HUES6 (cell line): ENCODE results near the gene GMEB2.
A peak's percentile ranks its signal among the peaks of the same experiment; 100 is the strongest.
"Not testable (repeated sequence)": the region's sequence is repeated elsewhere in the genome, so short reads cannot be mapped to it uniquely, and the experiment has no call there.

Experiments used
- H3K27ac ChIP-seq: 2 replicates; pipeline ENCODE4 v1.7.0; 2013; ENCODE audit warnings: low read depth, mild to moderate bottlenecking, low read length, inconsistent platforms
- H3K27me3 ChIP-seq: 2 replicates; pipeline ENCODE4 v1.6.1; 2013; ENCODE audit warnings: low read length; ENCODE audit not compliant: control insufficient read depth, insufficient read depth
- H3K36me3 ChIP-seq: 2 replicates; pipeline ENCODE4 v1.6.1; 2013; ENCODE audit warnings: low read length; ENCODE audit not compliant: control insufficient read depth, insufficient read depth
- H3K4me1 ChIP-seq: 2 replicates; pipeline ENCODE4 v1.6.1; 2013; ENCODE audit warnings: low read length; ENCODE audit not compliant: control insufficient read depth, insufficient read depth
- H3K4me3 ChIP-seq: 2 replicates; pipeline ENCODE4 v1.5.1; 2013; ENCODE audit warnings: low read depth, low read length
- H3K9ac ChIP-seq: one replicate; pipeline ENCODE4 v1.6.1; 2013; ENCODE audit warnings: mild to moderate bottlenecking, low read length
- H3K9me3 ChIP-seq: 2 replicates; pipeline ENCODE4 v1.6.1; 2013; ENCODE audit warnings: low read depth, low read length; ENCODE audit not compliant: control insufficient read depth, insufficient read depth

The GMEB2 gene

GRCh38 chr20:63573647-63574131 lies 53.2 kb downstream of the GMEB2 start:
- peak overlapping the region; percentile 64 for H3K4me3 ChIP-seq
- H3K27ac ChIP-seq, result no peak overlapping the region
- H3K27me3 ChIP-seq, result no peaks in the 10 kb centered on the region
- H3K36me3 ChIP-seq, result peaks cover 3% of the 10 kb centered on the region
- peaks cover 5% of the 10 kb centered on the region for H3K4me1 ChIP-seq
- no peaks in the 10 kb centered on the region for H3K9me3 ChIP-seq
- H3K9ac ChIP-seq, result peak overlapping the region; percentile 9

GRCh38 chr20:63572788-63573646 lies 53.9 kb downstream of the GMEB2 start:
- Histone ChIP-seq H3K27ac (no peak overlapping the region), H3K9ac (no peak overlapping the region), H3K27me3 (no peaks in the 10 kb centered on the region), H3K4me1 (peaks cover 5% of the 10 kb centered on the region), H3K9me3 (no peaks in the 10 kb centered on the region), H3K36me3 (peaks cover 3% of the 10 kb centered on the region), H3K4me3 (peak overlapping the region; percentile 64)

GRCh38 chr20:63572071-63572787 lies 54.7 kb downstream of the GMEB2 start:
- H3K4me1 ChIP-seq, result peaks cover 5% of the 10 kb centered on the region

DNA sequence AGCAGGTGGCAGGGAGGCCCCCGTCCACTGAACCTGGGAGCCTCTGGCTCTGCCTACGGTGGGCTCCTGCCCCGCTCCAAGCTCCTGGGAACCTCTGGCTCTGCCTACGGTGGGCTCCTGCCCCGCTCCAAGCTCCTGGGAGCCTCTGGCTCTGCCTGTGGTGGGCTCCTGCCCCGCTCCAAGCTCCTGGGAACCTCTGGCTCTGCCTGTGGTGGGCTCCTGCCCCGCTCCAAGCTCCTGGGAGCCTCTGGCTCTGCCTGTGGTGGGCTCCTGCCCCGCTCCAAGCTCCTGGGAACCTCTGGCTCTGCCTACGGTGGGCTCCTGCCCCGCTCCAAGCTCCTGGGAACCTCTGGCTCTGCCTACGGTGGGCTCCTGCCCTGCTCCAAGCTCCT lies 55.8 kb downstream of the GMEB2 start:
- not testable (repeated sequence) for H3K4me3 ChIP-seq, H3K27ac ChIP-seq, H3K9ac ChIP-seq, H3K4me1 ChIP-seq, H3K27me3 ChIP-seq, H3K9me3 ChIP-seq, H3K36me3 ChIP-seq

More at GRCh38 chr20:63572071-63572787, 54.7 kb downstream of the GMEB2 start:
- Histone ChIP-seq H3K4me3 (no peak overlapping the region), H3K9me3 (no peaks in the 10 kb centered on the region), H3K27ac (no peak overlapping the region), H3K9ac (no peak overlapping the region), H3K36me3 (peaks cover 3% of the 10 kb centered on the region), H3K27me3 (no peaks in the 10 kb centered on the region)

GRCh38 chr20:63570281-63571086 lies 56.4 kb downstream of the GMEB2 start:
- Histone ChIP-seq H3K36me3 (peaks cover 7% of the 10 kb centered on the region), H3K9ac (no peak overlapping the region)

DNA sequence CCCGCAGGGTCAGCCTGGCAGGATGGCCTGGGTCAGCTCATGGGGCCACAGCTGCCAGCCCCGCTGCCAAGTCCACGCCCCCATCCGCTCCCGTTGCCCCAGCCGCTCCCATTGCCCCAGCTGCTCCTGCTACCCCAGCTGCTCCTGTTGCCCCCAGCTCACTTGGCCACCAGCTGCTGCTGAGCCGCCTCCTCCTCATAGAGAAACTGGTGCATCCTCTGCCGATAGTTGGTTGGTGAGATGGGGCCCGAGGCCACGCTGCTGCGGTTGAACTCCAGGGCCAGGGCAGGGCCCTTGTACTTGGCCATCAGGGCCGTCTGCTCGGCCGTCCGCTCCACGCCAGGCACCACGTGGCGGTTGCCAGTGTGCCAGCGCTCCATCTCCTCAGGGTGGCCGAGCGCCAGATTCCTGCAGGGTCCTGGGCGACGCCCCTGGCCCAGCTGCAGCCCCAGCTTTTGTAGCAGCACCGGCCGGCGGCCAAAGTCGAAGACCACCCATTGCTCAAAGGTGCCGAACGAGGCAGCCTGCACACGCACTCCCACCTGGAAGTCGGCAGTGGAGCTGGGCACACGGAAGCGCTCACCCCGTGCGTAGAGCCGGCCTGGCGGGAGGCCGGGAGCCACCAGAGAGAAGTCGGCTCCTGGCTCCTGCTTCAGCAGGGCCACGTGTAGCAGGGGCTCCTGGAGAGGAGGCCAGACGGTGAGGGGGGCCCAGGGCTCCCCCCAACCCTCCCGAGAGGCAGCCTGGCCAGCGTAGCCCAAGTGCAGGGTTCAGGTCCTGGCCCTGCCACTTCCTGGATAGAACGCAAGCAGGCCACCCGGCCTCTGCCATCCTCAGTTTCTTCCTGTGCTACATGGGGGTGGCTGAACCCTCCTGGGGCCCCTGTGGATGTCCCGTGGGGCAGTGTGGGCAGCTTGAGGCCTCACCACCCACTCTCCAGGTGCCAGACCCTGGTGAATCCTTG lies 57.6 kb downstream of the GMEB2 start:
- Histone ChIP-seq H3K36me3 (peaks cover 7% of the 10 kb centered on the region), H3K4me1 (peaks cover under 1% of the 10 kb centered on the region), H3K27ac (no peak overlapping the region), H3K27me3 (no peaks in the 10 kb centered on the region), H3K9ac (no peak overlapping the region), H3K4me3 (no peak overlapping the region), H3K9me3 (no peaks in the 10 kb centered on the region)

More at GRCh38 chr20:63570281-63571086, 56.4 kb downstream of the GMEB2 start:
- Histone ChIP-seq H3K27me3 (no peaks in the 10 kb centered on the region), H3K4me3 (no peak overlapping the region), H3K4me1 (peaks cover 5% of the 10 kb centered on the region), H3K27ac (no peak overlapping the region), H3K9me3 (no peaks in the 10 kb centered on the region)

GRCh38 chr20:63568170-63568981 lies 58.5 kb downstream of the GMEB2 start:
- Histone ChIP-seq H3K27ac (no peak overlapping the region), H3K27me3 (no peaks in the 10 kb centered on the region), H3K4me1 (no peaks in the 10 kb centered on the region; the same call in 1 of the 2 replicates), H3K9ac (no peak overlapping the region), H3K36me3 (peaks cover 15% of the 10 kb centered on the region), H3K9me3 (no peaks in the 10 kb centered on the region), H3K4me3 (no peak overlapping the region)

DNA sequence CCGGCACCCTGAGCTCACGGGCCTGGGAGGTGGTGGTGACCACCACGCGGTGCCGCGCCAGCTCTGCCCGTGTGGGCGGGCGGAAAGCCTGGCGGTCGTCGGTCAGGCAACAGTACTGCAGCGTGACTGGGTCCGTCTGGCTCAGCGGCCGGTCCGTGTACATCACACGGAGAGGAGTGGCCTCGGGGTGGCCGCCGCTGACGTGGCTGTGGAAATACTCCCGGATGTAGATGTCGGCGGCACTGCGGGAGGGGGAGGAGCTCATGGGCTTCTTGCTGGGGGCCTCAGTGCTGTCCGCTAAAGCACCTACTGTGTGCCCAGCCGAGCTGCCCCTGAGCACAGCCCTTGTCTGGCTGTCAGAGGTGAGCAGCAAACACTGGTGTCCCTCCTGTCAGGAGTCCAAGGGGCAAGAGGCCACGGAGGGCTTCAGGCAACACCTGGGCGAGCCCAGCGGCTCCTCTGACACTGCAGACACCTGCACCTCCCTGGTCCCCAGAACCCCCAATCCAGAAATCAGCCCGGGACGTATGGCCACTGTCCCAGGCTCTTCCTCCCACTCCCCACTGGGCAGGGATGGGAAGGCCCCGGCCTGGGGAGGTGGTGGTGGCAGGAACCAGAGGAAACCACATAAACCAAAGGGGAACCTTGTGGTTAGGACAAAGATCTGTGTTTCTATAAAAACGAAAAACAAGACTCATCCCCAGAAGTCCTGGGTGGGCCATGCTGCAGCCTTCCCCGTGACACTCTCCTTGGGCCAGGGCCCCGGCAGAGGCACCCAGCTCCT lies 59.3 kb downstream of the GMEB2 start:
- Histone ChIP-seq H3K27me3 (no peaks in the 10 kb centered on the region), H3K4me1 (no peaks in the 10 kb centered on the region), H3K27ac (no peak overlapping the region), H3K36me3 (peaks cover 16% of the 10 kb centered on the region), H3K9ac (no peak overlapping the region), H3K9me3 (no peaks in the 10 kb centered on the region), H3K4me3 (no peak overlapping the region)

DNA sequence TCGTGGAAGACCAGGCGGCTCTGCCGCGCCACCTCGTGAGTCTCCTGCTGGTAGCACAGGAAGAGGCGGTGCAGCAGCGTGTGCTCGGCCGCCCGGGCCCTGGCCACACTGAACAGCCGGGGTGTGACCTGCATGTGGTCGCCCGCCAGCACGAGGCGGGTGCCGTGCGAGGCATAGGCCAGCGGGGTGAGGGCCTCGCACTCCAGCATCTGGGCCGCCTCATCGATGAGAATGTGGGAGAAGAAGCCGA lies 59.8 kb downstream of the GMEB2 start:
- Histone ChIP-seq H3K9ac (no peak overlapping the region), H3K4me1 (no peaks in the 10 kb centered on the region), H3K27me3 (no peaks in the 10 kb centered on the region), H3K27ac (no peak overlapping the region), H3K9me3 (no peaks in the 10 kb centered on the region), H3K4me3 (no peak overlapping the region), H3K36me3 (peaks cover 16% of the 10 kb centered on the region)
